Chondrocyte (in vitro differentiated cells): ENCODE data around the gene STYX. TPM values are rescaled to one million over a fixed set of nuclear protein-coding genes. Genes with fewer than 3 reads are reported as not detected.

ENCODE experiments used
- DNase-seq: peaks from one replicate; pipeline ENCODE4 v3.0.0; 2021; ENCODE audit warnings: mixed read lengths, low spot score
- H3K27ac Mint-ChIP-seq: one replicate; pipeline ENCODE4 v1.8.0; 2021; ENCODE audit warnings: mild to moderate bottlenecking, moderate library complexity, mixed read lengths; ENCODE audit not compliant: unreplicated experiment
- H3K27me3 Mint-ChIP-seq: 2 replicates; pipeline ENCODE4 v1.8.0; 2021; ENCODE audit warnings: low read depth, mixed read lengths
- H3K36me3 Mint-ChIP-seq: 2 replicates; pipeline ENCODE4 v1.8.0; 2021; ENCODE audit warnings: low read depth, mixed read lengths
- H3K4me1 Mint-ChIP-seq: 2 replicates; pipeline ENCODE4 v1.8.0; 2021; ENCODE audit warnings: low read depth, mild to moderate bottlenecking, mixed read lengths
- H3K4me3 Mint-ChIP-seq: one replicate; pipeline ENCODE4 v1.8.0; 2021; ENCODE audit warnings: mild to moderate bottlenecking, moderate library complexity, mixed read lengths; ENCODE audit not compliant: unreplicated experiment
- H3K9me3 Mint-ChIP-seq: 2 replicates; pipeline ENCODE4 v1.8.0; 2021; ENCODE audit warnings: low read depth, mixed read lengths
- CTCF ChIP-seq: fragments of 200-600 bp; sonication (generic); IDR thresholded peaks from 2 replicates; pipeline ENCODE4 v1.5.0; 2021; ENCODE audit warnings: antibody characterized with exemption, mild to moderate bottlenecking, moderate library complexity
- total RNA-seq: library from RNA; stranded (reverse); gene quantifications from 3 replicates; pipeline ENCODE4 v1.2.1, GENCODE V29; 2021

Gene STYX
- total RNA-seq, 1 donor from 2014 or later, result 21.0 TPM

DNA sequence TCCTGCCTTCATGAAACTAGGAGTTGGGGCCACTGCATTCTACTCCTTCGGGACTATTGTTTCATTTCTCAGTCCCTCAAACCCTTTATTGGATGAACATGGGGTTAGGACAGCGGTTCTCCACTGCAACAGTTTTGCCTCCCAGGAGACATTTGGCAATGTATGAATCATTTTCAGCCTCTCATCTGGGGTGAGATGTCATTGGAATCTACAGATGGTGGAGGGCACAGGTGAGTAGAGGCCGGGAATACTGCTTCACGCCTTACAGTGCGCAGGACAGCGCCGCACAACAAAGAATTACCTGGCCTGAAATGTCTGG, 62.1 kb downstream of the STYX start:
- H3K36me3 Mint-ChIP-seq, result no peaks in the 10 kb centered on the region
- no peaks in the 10 kb centered on the region for H3K27me3 Mint-ChIP-seq
- peak overlapping the region; percentile 92 for H3K4me3 Mint-ChIP-seq
- no peak for TF ChIP-seq CTCF
- peaks cover 48% of the 10 kb centered on the region for H3K4me1 Mint-ChIP-seq
- DNase-seq, result no peak
- no peaks in the 10 kb centered on the region for H3K9me3 Mint-ChIP-seq
- peak overlapping the region; percentile 100 for H3K27ac Mint-ChIP-seq

GRCh38 chr14:52793061-52793460, 63.1 kb downstream of the STYX start:
- no peaks in the 10 kb centered on the region for H3K27me3 Mint-ChIP-seq
- no peak for TF ChIP-seq CTCF
- H3K9me3 Mint-ChIP-seq, result no peaks in the 10 kb centered on the region
- H3K4me3 Mint-ChIP-seq, result no peak overlapping the region
- DNase-seq, result no peak
- H3K4me1 Mint-ChIP-seq, result peaks cover 40% of the 10 kb centered on the region
- no peaks in the 10 kb centered on the region for H3K36me3 Mint-ChIP-seq
- H3K27ac Mint-ChIP-seq, result peak overlapping the region; percentile 100

DNA sequence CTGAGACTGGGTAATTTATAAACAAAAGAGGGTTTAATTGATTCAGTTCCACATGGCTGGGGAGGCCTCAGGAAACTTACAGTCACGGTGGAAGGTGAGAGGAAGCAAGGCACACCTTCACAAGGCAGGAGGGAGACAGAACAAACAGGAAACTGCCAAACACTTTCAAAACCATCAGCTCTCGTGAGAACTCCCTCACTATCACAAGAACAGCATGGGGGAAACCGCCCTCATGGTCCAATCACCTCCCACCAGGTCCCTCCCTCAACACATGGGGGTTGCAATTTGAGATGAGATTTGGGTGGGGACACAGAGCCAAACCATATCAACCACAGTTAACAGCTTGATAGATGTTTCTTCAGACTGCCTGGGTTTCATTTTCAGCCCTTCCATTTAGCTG, 67.7 kb downstream of the STYX start:
- no peak overlapping the region for H3K27ac Mint-ChIP-seq
- H3K27me3 Mint-ChIP-seq, result no peaks in the 10 kb centered on the region
- peaks cover 41% of the 10 kb centered on the region for H3K4me1 Mint-ChIP-seq
- H3K9me3 Mint-ChIP-seq, result no peaks in the 10 kb centered on the region
- no peak overlapping the region for H3K4me3 Mint-ChIP-seq
- no peaks in the 10 kb centered on the region for H3K36me3 Mint-ChIP-seq
- DNase-seq, result no peak
- TF ChIP-seq CTCF, result no peak

DNA sequence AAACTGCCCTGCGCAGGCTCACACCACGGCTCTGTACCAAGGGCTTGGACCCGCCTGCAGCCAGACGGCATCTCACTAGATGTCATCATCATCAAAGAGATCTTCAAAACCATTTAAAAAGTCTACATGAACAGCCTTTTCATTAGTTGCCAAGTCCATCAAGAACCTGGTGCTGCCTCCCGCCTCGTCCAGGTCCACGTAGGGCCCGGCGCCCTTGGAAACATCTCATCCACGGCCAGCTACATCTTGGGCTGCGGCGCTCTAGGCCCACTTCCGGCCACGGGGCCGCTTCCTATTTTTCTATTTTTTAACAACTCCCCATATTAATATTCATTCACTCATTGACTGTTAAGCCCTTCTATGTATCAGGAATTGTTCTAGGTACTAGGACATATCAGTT, 68.9 kb downstream of the STYX start:
- Mint-ChIP-seq H3K9me3 (no peaks in the 10 kb centered on the region), H3K27me3 (no peaks in the 10 kb centered on the region), H3K4me3 (no peak overlapping the region), H3K36me3 (no peaks in the 10 kb centered on the region), H3K4me1 (peaks cover 44% of the 10 kb centered on the region), H3K27ac (peak overlapping the region; percentile 85)
- no peak for TF ChIP-seq CTCF
- DNase-seq, result no peak

- TF ChIP-seq CTCF, result no peak
- Mint-ChIP-seq H3K4me1 (peaks cover 46% of the 10 kb centered on the region), H3K27ac (peak overlapping the region; percentile 99), H3K9me3 (no peaks in the 10 kb centered on the region), H3K27me3 (no peaks in the 10 kb centered on the region), H3K4me3 (peak overlapping the region; percentile 41), H3K36me3 (no peaks in the 10 kb centered on the region)
- no peak for DNase-seq
Observed at GRCh38 chr14:52801014-52801712, 71.2 kb downstream of the STYX start.
